ENCODE results near the gene TRAPPC6A. TPM values are rescaled to one million over a fixed set of nuclear protein-coding genes. Genes with fewer than 3 reads are reported as not detected.

The TRAPPC6A gene
- total RNA-seq, 1 donor from 2014 or later: 43.8 TPM

DNA sequence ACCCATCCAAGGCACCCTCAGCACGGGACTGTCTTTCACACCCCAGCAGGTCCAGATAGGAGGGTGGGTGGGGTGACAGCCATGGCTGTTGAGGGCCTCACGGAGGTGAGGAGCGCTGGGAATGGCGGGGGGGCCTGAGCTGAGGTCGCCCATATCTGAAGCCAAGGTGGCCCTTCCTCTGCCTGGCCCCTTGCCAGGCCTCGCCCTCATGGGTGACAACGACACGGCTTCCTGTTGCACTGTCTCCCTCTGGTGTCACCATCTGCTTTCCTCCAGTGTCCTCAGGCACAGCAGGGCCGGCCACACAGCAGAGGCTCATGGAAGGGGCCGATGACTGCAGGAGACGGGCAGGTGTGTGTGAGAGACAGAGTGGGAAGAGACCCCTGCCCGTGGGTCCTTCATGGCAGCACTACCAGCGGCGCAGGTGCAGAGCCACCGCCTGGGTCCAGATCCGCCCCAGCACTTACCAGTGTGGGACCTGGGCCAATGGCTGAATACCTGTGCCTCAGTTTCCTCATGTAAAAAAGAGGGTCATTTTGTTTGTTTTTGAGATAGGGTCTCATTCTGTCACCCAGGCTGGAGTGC lies 9.2 kb downstream of the TRAPPC6A start:
- Mint-ChIP-seq H3K27me3 (no peaks in the 10 kb centered on the region), H3K27ac (no peak overlapping the region), H3K4me3 (ENCODE audit: low read depth) (no peak overlapping the region), H3K9me3 (ENCODE audit: low read depth) (no peaks in the 10 kb centered on the region), H3K4me1 (ENCODE audit: low read depth) (peaks cover 7% of the 10 kb centered on the region), H3K36me3 (ENCODE audit: insufficient read depth) (no peaks in the 10 kb centered on the region)
- DNase-seq (ENCODE audit: low spot score, unreplicated experiment): no peak
- no peak for TF ChIP-seq CTCF (IDR thresholded peaks at IDR 0.05; ENCODE audit: unreplicated experiment)

- Mint-ChIP-seq H3K4me3 (ENCODE audit: low read depth) (no peak overlapping the region), H3K27me3 (no peaks in the 10 kb centered on the region), H3K27ac (no peak overlapping the region), H3K4me1 (ENCODE audit: low read depth) (peaks cover 7% of the 10 kb centered on the region), H3K9me3 (ENCODE audit: low read depth) (no peaks in the 10 kb centered on the region), H3K36me3 (ENCODE audit: insufficient read depth) (no peaks in the 10 kb centered on the region)
- no peak for DNase-seq (ENCODE audit: low spot score, unreplicated experiment)
- no peak for TF ChIP-seq CTCF (IDR thresholded peaks at IDR 0.05; ENCODE audit: unreplicated experiment)
These were observed 11.2 kb downstream of the TRAPPC6A start for GRCh38 chr19:45166723-45167252.

GRCh38 chr19:45164577-45165335 lies 13.3 kb downstream of the TRAPPC6A start:
- Mint-ChIP-seq H3K27me3 (peaks cover 8% of the 10 kb centered on the region), H3K9me3 (ENCODE audit: low read depth) (no peaks in the 10 kb centered on the region), H3K27ac (no peak overlapping the region), H3K4me3 (ENCODE audit: low read depth) (no peak overlapping the region), H3K36me3 (ENCODE audit: insufficient read depth) (no peaks in the 10 kb centered on the region), H3K4me1 (ENCODE audit: low read depth) (peaks cover 9% of the 10 kb centered on the region)
- TF ChIP-seq CTCF (IDR thresholded peaks at IDR 0.05; ENCODE audit: unreplicated experiment): no peak
- DNase-seq (ENCODE audit: low spot score, unreplicated experiment): no peak

DNA sequence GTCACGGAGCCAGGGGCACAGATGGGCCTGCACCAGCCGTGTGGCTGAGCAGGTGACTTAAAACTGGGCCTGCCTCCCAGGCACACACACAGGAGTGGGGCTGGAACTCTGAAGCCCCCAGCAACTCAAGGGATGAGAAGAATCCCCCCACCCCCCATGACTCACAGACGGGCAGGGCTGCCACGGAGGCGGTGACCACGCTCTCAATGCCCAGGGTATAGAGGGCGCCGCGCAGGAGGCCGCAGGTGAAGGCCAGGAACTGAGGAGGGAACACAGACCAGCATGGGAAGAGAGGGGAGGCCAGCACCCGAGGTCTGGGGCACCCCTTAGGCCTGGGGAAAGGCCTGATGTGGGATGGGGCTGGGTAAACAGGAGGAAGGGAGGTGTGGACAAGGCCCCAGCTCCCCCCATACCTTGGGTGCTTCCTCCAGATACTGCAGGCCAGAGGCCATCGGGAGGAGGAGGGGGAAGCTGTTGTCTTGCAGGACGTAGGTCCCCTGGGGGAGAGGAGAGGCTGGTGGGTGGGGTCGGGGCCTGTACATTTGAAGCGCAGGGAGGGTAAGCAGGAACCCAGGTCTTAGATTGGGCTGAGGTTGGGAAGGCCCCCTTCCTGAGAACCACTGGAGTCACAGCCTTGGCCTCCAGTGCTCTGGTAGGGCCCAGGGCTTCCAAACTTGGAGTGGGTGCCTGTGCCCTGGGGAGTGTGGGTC lies 14.1 kb downstream of the TRAPPC6A start:
- TF ChIP-seq CTCF (IDR thresholded peaks at IDR 0.05; ENCODE audit: unreplicated experiment): no peak
- DNase-seq (ENCODE audit: low spot score, unreplicated experiment): no peak
- Mint-ChIP-seq H3K27ac (no peak overlapping the region), H3K27me3 (peaks cover 8% of the 10 kb centered on the region), H3K36me3 (ENCODE audit: insufficient read depth) (no peaks in the 10 kb centered on the region), H3K9me3 (ENCODE audit: low read depth) (no peaks in the 10 kb centered on the region), H3K4me3 (ENCODE audit: low read depth) (no peak overlapping the region), H3K4me1 (ENCODE audit: low read depth) (peaks cover 9% of the 10 kb centered on the region)

GRCh38 chr19:45163156-45163555 lies 14.9 kb downstream of the TRAPPC6A start:
- Mint-ChIP-seq H3K36me3 (ENCODE audit: insufficient read depth) (no peaks in the 10 kb centered on the region), H3K4me3 (ENCODE audit: low read depth) (no peak overlapping the region), H3K4me1 (ENCODE audit: low read depth) (peaks cover 9% of the 10 kb centered on the region), H3K27ac (no peak overlapping the region), H3K27me3 (peaks cover 11% of the 10 kb centered on the region), H3K9me3 (ENCODE audit: low read depth) (no peaks in the 10 kb centered on the region)
- no peak for DNase-seq (ENCODE audit: low spot score, unreplicated experiment)
- TF ChIP-seq CTCF (IDR thresholded peaks at IDR 0.05; ENCODE audit: unreplicated experiment): no peak
